ENCODE measurements around the gene RPL15. TPM values are rescaled to one million over a fixed set of nuclear protein-coding genes. Genes with fewer than 3 reads are reported as not detected.
A peak's percentile ranks its signal among the peaks of the same experiment; 100 is the strongest.
"Not testable (repeated sequence)": the region's sequence is repeated elsewhere in the genome, so short reads cannot be mapped to it uniquely, and the experiment has no call there.

Gene RPL15
- total and polyA plus RNA-seq, 2 of the 8 experiments (the other 6 are each of a cell fraction or from before 2014, with no cell fraction given), result 2,819 to 6,473 TPM

DNA sequence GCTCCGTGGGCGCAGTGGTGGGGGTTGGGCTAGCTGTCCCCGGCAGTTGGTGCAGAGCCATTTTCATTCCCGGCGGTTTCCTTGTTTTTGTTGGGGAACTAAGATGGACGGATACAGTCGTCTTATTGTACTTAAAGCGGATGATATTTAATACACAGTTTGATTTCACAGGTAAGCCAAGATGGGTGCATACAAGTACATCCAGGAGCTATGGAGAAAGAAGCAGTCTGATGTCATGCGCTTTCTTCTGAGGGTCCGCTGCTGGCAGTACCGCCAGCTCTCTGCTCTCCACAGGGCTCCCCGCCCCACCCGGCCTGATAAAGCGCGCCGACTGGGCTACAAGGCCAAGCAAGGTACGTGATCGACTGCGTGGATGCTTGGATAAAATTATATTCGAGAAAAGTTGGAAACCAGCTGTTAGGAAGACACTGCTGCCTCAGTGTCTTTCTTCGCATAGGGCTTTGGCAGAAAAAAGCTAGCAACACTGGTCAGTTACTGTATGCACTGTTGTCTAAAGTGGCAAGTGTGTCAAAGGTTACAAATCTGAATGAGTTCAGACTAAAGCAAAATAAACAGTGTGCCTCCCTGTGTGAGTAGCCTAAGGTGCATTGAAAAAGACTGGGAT lies 859 bp downstream of the RPL15 start:
- H2BK120ac ChIP-seq (replicated peaks; ENCODE audit: low read depth, low read length); H3K14ac ChIP-seq (ENCODE audit: insufficient read length); H2BK20ac ChIP-seq (ENCODE audit: low read length); H2BK12ac ChIP-seq (ENCODE audit: low read depth, low read length); H3K23ac ChIP-seq (ENCODE audit: insufficient read length); H2BK15ac ChIP-seq (ENCODE audit: low read length); H3K79me1 ChIP-seq (ENCODE audit: low read depth, low read length); H2AFZ ChIP-seq (ENCODE audit: low read length); H3K27me3 ChIP-seq (replicated peaks in 1 of 4; ENCODE audit: control insufficient read depth in 3 of 4, extremely low read depth in 1 of 4, insufficient read depth in 3 of 4, low read length in 3 of 4); DNase-seq (ENCODE audit: low read depth in 1 of 2, low spot score in 2 of 2); H3K9me3 ChIP-seq (ENCODE audit: insufficient read depth in 2 of 2, low read depth in 1 of 2, low read length in 1 of 2); FAIRE-seq; H3K4me1 ChIP-seq (replicated peaks in 1 of 4; ENCODE audit: control insufficient read depth in 3 of 4, insufficient read depth in 4 of 4, low read length in 3 of 4): not testable (repeated sequence)
- H3K9ac ChIP-seq (replicated peaks in 1 of 4; ENCODE audit: extremely low read depth in 1 of 4, low read depth in 3 of 4, low read length in 3 of 4), result peak overlapping the region; percentile 95 to 99 (median 98)
- H3K18ac ChIP-seq (ENCODE audit: extremely low read depth, low read length), result peak overlapping the region; percentile 89
- TF ChIP-seq YY1 (IDR thresholded peaks at IDR 0.05; ENCODE audit: low read depth, low read length) (peak; percentile 52; the same call in 1 of the 2 replicates), POLR2AphosphoS5 (IDR thresholded peaks at IDR 0.05; ENCODE audit: low read depth, low read length) (peak; percentile 57; the same call in 1 of the 2 replicates)
- CTCF ChIA-PET (ENCODE audit: partially characterized antibody), result interaction anchor here (0.9 to 3.5 kb wide), 8 partner anchors 9 to 86 kb away, joined by 3 to 21 read pairs (median 4); no protein-coding TSS in a partner anchor
- peak overlapping the region; percentile 84 for H3K56ac ChIP-seq (replicated peaks; ENCODE audit: insufficient read length, low read depth, low read length)
- peak overlapping the region; percentile 87 for H2AK5ac ChIP-seq (ENCODE audit: low read depth, low read length)
- peak overlapping the region; percentile 86 to 99 (median 92) for H3K4me3 ChIP-seq (ENCODE audit: extremely low read depth in 1 of 4, insufficient read depth in 2 of 4, low read depth in 3 of 4, low read length in 4 of 4)
- peaks cover 17% of the 10 kb centered on the region for H3K23me2 ChIP-seq (ENCODE audit: low read depth, low read length)
- peak overlapping the region; percentile 100; the same call in 1 of the 2 replicates for H4K8ac ChIP-seq (ENCODE audit: extremely low read depth, insufficient read depth, low read length)
- peak overlapping the region; percentile 88 for H4K5ac ChIP-seq (ENCODE audit: insufficient read length, low read depth, low read length)
- peak overlapping the region; percentile 96 for H3K27ac ChIP-seq (ENCODE audit: low read depth, low read length)
- POLR2A ChIA-PET (ENCODE audit: partially characterized antibody), result interaction anchor here (0.8 to 11.5 kb wide), 55 partner anchors 7 to 716 kb away, joined by 3 to 363 read pairs (median 6); partner anchors contain the start of gene NR1D2
- H3K36me3 ChIP-seq (ENCODE audit: control insufficient read depth in 2 of 4, insufficient read depth in 4 of 4, low read length in 3 of 4), result peaks cover 15 to 36% (median 22%) of the 10 kb centered on the region in 4 experiments
- peaks cover 0 to 54% of the 10 kb centered on the region in 2 experiments; a peak in 3 of 4 replicates for H3K79me2 ChIP-seq (ENCODE audit: control insufficient read depth in 1 of 2, insufficient read depth in 2 of 2, low read length in 2 of 2)
- peaks cover 9 to 14% of the 10 kb centered on the region in 2 experiments for H4K20me1 ChIP-seq (replicated peaks in 1 of 2; ENCODE audit: control insufficient read depth in 1 of 2, insufficient read depth in 2 of 2, low read length in 2 of 2)
- 4% methylated on average over 20 of the region's 21 CpGs; no CpG with 5 or more reads in 1 of the 2 experiments for WGBS, 2 experiments (ENCODE audit: extremely low coverage in 1 of 2, insufficient coverage in 1 of 2, insufficient read length in 1 of 2, insufficient replicate concordance in 2 of 2, low coverage in 1 of 2, low lambda C conversion rate in 2 of 2, missing lambda C conversion rate in 1 of 2)
- H2BK5ac ChIP-seq (ENCODE audit: low read depth, low read length), result peak overlapping the region; percentile 97
- H3K4ac ChIP-seq (replicated peaks; ENCODE audit: insufficient read length, low read depth, low read length), result peak overlapping the region; percentile 99
- peak overlapping the region; percentile 93 to 98 for H3K4me2 ChIP-seq (ENCODE audit: insufficient read depth in 1 of 2, low read depth in 2 of 2, low read length in 2 of 2)
- H4K91ac ChIP-seq (replicated peaks; ENCODE audit: insufficient read length, low read length), result peak overlapping the region; percentile 96

All from H1 (cell line).